GM23248 (cell line): ENCODE results near the gene MINDY4B. TPM values are rescaled to one million over a fixed set of nuclear protein-coding genes. Genes with fewer than 3 reads are reported as not detected.
A peak's percentile ranks its signal among the peaks of the same experiment; 100 is the strongest.

Experiments used
- DNase-seq: peaks from one replicate; pipeline ENCODE4 v3.0.0-alpha.2; 2015
- H2AFZ ChIP-seq: fragments of 200-600 bp; sonication (generic); 2 replicates; pipeline ENCODE4 v1.6.1; 2016; ENCODE audit warnings: antibody characterized with exemption
- H3F3A ChIP-seq: fragments of 200-600 bp; sonication (generic); 2 replicates; pipeline ENCODE4 v1.6.1; 2016; ENCODE audit warnings: mild to moderate bottlenecking, antibody characterized with exemption, mixed run types; ENCODE audit not compliant: insufficient read depth
- H3K27ac ChIP-seq: fragments of 200-600 bp; sonication (generic); 2 replicates; pipeline ENCODE4 v1.5.1; 2016; ENCODE audit warnings: mild to moderate bottlenecking
- H3K27me3 ChIP-seq: fragments of 200-600 bp; sonication (generic); replicated peaks from 2 replicates; pipeline ENCODE4 v1.6.1; 2016; ENCODE audit warnings: mild to moderate bottlenecking; ENCODE audit not compliant: insufficient read depth
- H3K36me3 ChIP-seq: fragments of 200-600 bp; sonication (generic); 2 replicates; pipeline ENCODE4 v1.6.1; 2016; ENCODE audit warnings: low read depth, mild to moderate bottlenecking
- H3K4me1 ChIP-seq: fragments of 200-600 bp; sonication (generic); 2 replicates; pipeline ENCODE4 v1.6.1; 2016; ENCODE audit warnings: mild to moderate bottlenecking; ENCODE audit not compliant: insufficient read depth
- H3K4me2 ChIP-seq: fragments of 200-600 bp; sonication (generic); one replicate; pipeline ENCODE4 v1.6.1; 2016; ENCODE audit warnings: mild to moderate bottlenecking; ENCODE audit not compliant: unreplicated experiment
- H3K4me3 ChIP-seq: fragments of 200-600 bp; sonication (generic); 2 replicates; pipeline ENCODE4 v1.5.1; 2016; ENCODE audit warnings: mild to moderate bottlenecking
- H3K79me2 ChIP-seq: fragments of 200-600 bp; sonication (generic); 2 replicates; pipeline ENCODE4 v1.6.1; 2016; ENCODE audit warnings: mild to moderate bottlenecking; ENCODE audit not compliant: insufficient read depth
- H3K9ac ChIP-seq: fragments of 200-600 bp; sonication (generic); 2 replicates; pipeline ENCODE4 v1.6.1; 2016; ENCODE audit warnings: mild to moderate bottlenecking
- H3K9me2 ChIP-seq: fragments of 200-600 bp; sonication (generic); 2 replicates; pipeline ENCODE4 v1.6.1; 2016; ENCODE audit warnings: mixed run types, mild to moderate bottlenecking, moderate library complexity; ENCODE audit not compliant: insufficient read depth
- H3K9me3 ChIP-seq: fragments of 200-600 bp; sonication (generic); one replicate; pipeline ENCODE4 v1.6.1; 2017; ENCODE audit warnings: low read depth
- H4K20me1 ChIP-seq: fragments of 200-600 bp; sonication (generic); 2 replicates; pipeline ENCODE4 v1.6.0; 2016; ENCODE audit not compliant: insufficient read depth
- EZH2 ChIP-seq: fragments of 200-600 bp; sonication (generic); IDR thresholded peaks from 2 replicates; pipeline ENCODE4 v1.6.1; 2018; ENCODE audit warnings: antibody characterized with exemption, mild to moderate bottlenecking; ENCODE audit not compliant: insufficient read depth, poor library complexity, severe bottlenecking
- EZH2phosphoT487 ChIP-seq: fragments of 200-600 bp; sonication (generic); IDR thresholded peaks from 2 replicates; pipeline ENCODE4 v1.6.1; 2018; ENCODE audit warnings: antibody characterized with exemption, moderate library complexity, mild to moderate bottlenecking, low read depth; ENCODE audit not compliant: insufficient read depth
- WGBS, 2 experiments: methylation state at CpG; one replicate each; pipeline ENCODE4 v1.1.6; 2015 to 2017; ENCODE audit warnings: low lambda C conversion rate in 2 of 2, low coverage in 1 of 2; ENCODE audit errors: missing lambda C conversion rate in 2 of 2; 5-methylcytosine and 5-hydroxymethylcytosine counted together
- in situ Hi-C: fragments of 300-500 bp; cut with MboI; formaldehyde crosslinking; loops from 2 replicates; pipeline ENCODE4 v1.15.0; 2020
- polyA plus RNA-seq: library from polyadenylated mRNA; unstranded; fragments of >200 nt; fragmentation: Nextera tagmentation; extraction: Ambion mirVana; gene quantifications from 2 replicates; pipeline ENCODE4 v1.2.1, GENCODE V29; 2016
- total RNA-seq: library from RNA; depleted of rRNA; stranded (reverse); fragments of >200 nt; shearing (Covaris generic); gene quantifications from 2 replicates; pipeline ENCODE4 v1.2.3, GENCODE V29; 2014

MINDY4B gene
- total and polyA plus RNA-seq, 2 experiments from 2014 or later: not detected

DNA sequence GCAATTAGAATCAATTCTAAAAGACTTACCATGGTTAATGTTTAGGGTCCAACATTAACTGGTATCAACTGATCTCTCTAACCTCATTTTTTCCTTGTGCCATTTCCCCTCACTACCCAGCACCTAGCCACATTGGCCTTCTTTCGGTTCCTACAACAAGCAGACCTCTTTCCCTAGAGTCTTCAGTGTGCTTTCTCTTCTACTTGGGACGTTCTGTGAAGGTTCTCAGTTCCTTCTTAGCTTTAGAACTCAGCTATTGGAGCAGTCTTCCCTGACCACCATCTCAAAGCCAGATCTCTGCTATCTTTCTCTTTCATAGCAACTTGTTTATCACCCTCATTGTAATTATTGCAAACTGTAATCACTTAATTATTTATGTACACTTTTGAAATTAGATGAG is 31.5 kb upstream of the MINDY4B start:
- TF ChIP-seq EZH2phosphoT487 (no peak), EZH2 (no peak)
- Histone ChIP-seq H3K4me3 (no peak overlapping the region), H3K79me2 (no peaks in the 10 kb centered on the region), H2AFZ (no peak overlapping the region), H3K9me3 (no peaks in the 10 kb centered on the region), H3K27me3 (peaks cover 45% of the 10 kb centered on the region), H3K36me3 (no peaks in the 10 kb centered on the region), H3K9ac (no peak overlapping the region), H3K4me2 (no peak overlapping the region), H3K27ac (no peak overlapping the region), H3K9me2 (no peaks in the 10 kb centered on the region), H4K20me1 (no peaks in the 10 kb centered on the region), H3F3A (no peaks in the 10 kb centered on the region), H3K4me1 (no peaks in the 10 kb centered on the region)
- WGBS, 2 experiments: 12 to 20% methylated on average over 2 of the region's 2 CpGs
- in situ Hi-C loops: no loop called here
- DNase-seq: no peak

DNA sequence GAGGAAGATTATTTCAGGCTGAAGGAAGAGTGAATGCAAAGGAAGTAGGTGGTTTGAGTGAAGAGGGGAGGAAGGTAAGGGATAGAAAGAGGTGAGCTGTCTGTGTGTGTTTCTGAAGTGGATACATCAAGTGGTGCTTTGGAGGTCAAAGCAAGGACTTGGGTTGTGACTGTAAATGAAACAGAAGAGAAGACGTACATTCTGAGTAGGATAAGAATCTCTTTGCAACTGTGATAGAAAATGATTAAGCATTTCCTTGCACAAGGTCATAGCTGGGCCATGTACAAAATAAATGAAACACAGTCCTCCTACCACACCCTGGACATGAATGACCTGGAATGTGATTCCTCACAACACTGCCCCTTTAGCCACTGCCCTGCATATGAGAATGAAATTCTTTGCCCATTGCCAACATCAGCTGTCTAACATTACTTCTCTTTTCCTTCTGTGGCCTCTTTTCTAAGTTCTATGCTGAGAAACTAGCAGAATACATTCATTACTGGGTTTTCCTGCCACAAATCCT is 28.3 kb upstream of the MINDY4B start:
- TF ChIP-seq EZH2 (no peak), EZH2phosphoT487 (no peak)
- Histone ChIP-seq H3K4me2 (no peak overlapping the region), H3K4me1 (no peaks in the 10 kb centered on the region), H2AFZ (no peak overlapping the region), H3K27ac (no peak overlapping the region), H3K9me3 (no peaks in the 10 kb centered on the region), H3K4me3 (no peak overlapping the region), H3F3A (no peaks in the 10 kb centered on the region), H3K9ac (no peak overlapping the region), H3K36me3 (no peaks in the 10 kb centered on the region), H4K20me1 (no peaks in the 10 kb centered on the region), H3K9me2 (no peaks in the 10 kb centered on the region), H3K27me3 (peaks cover 54% of the 10 kb centered on the region), H3K79me2 (no peaks in the 10 kb centered on the region)
- 0% methylated on average over 1 of the region's 1 CpG for WGBS, 2 experiments
- in situ Hi-C loops: no loop called here
- DNase-seq: peak; percentile 42

DNA sequence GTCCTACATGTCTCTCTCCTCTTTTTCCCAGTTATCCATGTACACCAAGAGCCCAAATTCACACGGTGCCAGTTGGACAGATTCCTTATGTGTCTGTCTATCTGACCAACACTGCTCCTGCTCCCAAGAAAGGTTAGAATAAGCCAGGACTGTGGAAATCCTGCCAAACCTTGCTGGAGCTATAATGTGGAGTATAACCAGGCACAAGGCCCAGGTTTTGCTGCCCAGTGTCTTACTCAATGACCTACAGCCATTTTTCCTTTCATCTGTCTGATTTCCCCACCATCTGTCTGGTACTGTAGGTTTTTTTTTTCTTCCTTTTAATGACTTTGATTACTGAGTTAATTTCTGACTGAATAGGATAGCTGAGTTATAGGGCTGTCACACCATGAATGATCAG is 26.5 kb upstream of the MINDY4B start:
- H3K9me3 ChIP-seq: no peaks in the 10 kb centered on the region
- no peak overlapping the region for H3K27ac ChIP-seq
- H2AFZ ChIP-seq: no peak overlapping the region
- H3K4me2 ChIP-seq: no peak overlapping the region
- no peaks in the 10 kb centered on the region for H3K79me2 ChIP-seq
- no peaks in the 10 kb centered on the region for H3K9me2 ChIP-seq
- H3K4me3 ChIP-seq: no peak overlapping the region
- no peaks in the 10 kb centered on the region for H3K4me1 ChIP-seq
- in situ Hi-C loops: no loop called here
- no peak for DNase-seq
- H3K36me3 ChIP-seq: no peaks in the 10 kb centered on the region
- H3K27me3 ChIP-seq: peaks cover 55% of the 10 kb centered on the region
- no peak for TF ChIP-seq EZH2
- no peak for TF ChIP-seq EZH2phosphoT487
- H4K20me1 ChIP-seq: no peaks in the 10 kb centered on the region
- no peak overlapping the region for H3K9ac ChIP-seq
- H3F3A ChIP-seq: no peaks in the 10 kb centered on the region
- WGBS, 2 experiments: 37 to 67% methylated on average over 1 of the region's 1 CpG

DNA sequence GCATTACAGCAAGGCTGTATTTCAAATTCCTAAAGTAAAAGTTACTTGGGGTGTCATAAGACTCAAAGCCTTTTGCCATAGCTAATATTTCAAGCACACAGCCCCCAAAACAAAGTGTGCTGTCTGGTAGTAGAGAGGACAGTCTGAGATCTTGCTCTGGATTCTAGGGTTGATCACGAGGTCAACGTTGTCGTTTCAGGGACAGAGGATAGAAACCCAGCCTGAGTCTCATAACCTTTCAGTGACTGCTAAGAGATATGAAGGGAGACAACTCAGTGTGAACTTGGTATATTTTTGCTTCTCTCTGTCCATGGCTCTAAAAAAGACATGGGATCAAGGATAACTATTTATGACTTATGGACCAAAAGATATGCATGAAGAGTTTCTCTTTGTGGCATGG is 25.6 kb upstream of the MINDY4B start:
- no peak overlapping the region for H3K4me2 ChIP-seq
- no peak overlapping the region for H2AFZ ChIP-seq
- no peaks in the 10 kb centered on the region for H3F3A ChIP-seq
- 20 to 29% methylated on average over 3 of the region's 3 CpGs for WGBS, 2 experiments
- no peaks in the 10 kb centered on the region for H4K20me1 ChIP-seq
- no peaks in the 10 kb centered on the region for H3K79me2 ChIP-seq
- no peaks in the 10 kb centered on the region for H3K9me3 ChIP-seq
- H3K4me1 ChIP-seq: no peaks in the 10 kb centered on the region
- peaks cover 48% of the 10 kb centered on the region for H3K27me3 ChIP-seq
- TF ChIP-seq EZH2phosphoT487 (no peak), EZH2 (no peak)
- in situ Hi-C loops: no loop called here
- no peaks in the 10 kb centered on the region for H3K36me3 ChIP-seq
- H3K9me2 ChIP-seq: no peaks in the 10 kb centered on the region
- H3K4me3 ChIP-seq: no peak overlapping the region
- no peak overlapping the region for H3K27ac ChIP-seq
- no peak overlapping the region for H3K9ac ChIP-seq
- DNase-seq: no peak

DNA sequence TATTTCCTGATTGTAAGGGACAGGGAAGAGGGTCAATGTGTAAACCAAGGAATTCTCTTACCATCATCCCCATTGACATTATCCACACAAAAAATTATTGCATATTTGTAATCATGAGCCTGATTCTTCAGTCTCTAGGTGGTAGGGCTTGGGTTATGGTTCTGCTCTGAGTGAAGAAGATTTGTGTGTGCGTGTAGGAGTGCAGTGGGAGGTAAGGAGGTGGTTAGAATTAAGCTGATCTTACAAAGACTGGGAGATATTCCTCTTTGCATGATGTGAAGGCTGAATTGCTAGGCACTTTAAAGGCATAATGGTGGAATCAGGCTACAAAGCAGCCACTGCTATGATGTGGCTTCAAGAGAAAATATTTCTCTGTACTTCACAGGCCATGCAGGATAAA is 23.0 kb upstream of the MINDY4B start:
- no peak overlapping the region for H3K9ac ChIP-seq
- no peaks in the 10 kb centered on the region for H3K4me1 ChIP-seq
- no peak overlapping the region for H3K27ac ChIP-seq
- H3K4me2 ChIP-seq: no peak overlapping the region
- H3K79me2 ChIP-seq: no peaks in the 10 kb centered on the region
- WGBS, 2 experiments: 33 to 35% methylated on average over 1 of the region's 1 CpG
- TF ChIP-seq EZH2phosphoT487: no peak
- TF ChIP-seq EZH2: no peak
- H4K20me1 ChIP-seq: no peaks in the 10 kb centered on the region
- H2AFZ ChIP-seq: no peak overlapping the region
- DNase-seq: no peak
- H3K9me3 ChIP-seq: no peaks in the 10 kb centered on the region
- no peak overlapping the region for H3K4me3 ChIP-seq
- in situ Hi-C loops: no loop called here
- H3F3A ChIP-seq: no peaks in the 10 kb centered on the region
- H3K9me2 ChIP-seq: no peaks in the 10 kb centered on the region
- peaks cover 55% of the 10 kb centered on the region for H3K27me3 ChIP-seq
- H3K36me3 ChIP-seq: no peaks in the 10 kb centered on the region
